ENCODE results near the gene LUC7L3.
A peak's percentile ranks its signal among the peaks of the same experiment; 100 is the strongest.

The LUC7L3 gene

GRCh38 chr17:50774225-50774803 is 54.9 kb downstream of the LUC7L3 start:
- no peak for DNase-seq (ENCODE audit: low spot score in 2 of 2)
- ATAC-seq (replicated peaks; ENCODE audit: extremely low read depth, poor library complexity, severe bottlenecking), result no peak
- Mint-ChIP-seq H3K36me3 (ENCODE audit: insufficient read depth) (no peaks in the 10 kb centered on the region), H3K4me3 (no peak overlapping the region), H3K27me3 (no peaks in the 10 kb centered on the region), H3K9me3 (no peaks in the 10 kb centered on the region), H3K27ac (ENCODE audit: low read depth) (no peak overlapping the region), H3K4me1 (peaks cover 30% of the 10 kb centered on the region)

- no peak for DNase-seq (ENCODE audit: low spot score in 2 of 2)
- no peaks in the 10 kb centered on the region for H3K9me3 Mint-ChIP-seq
- H3K27ac Mint-ChIP-seq (ENCODE audit: low read depth), result no peak overlapping the region
- no peak for ATAC-seq (replicated peaks; ENCODE audit: extremely low read depth, poor library complexity, severe bottlenecking)
- no peak overlapping the region for H3K4me3 Mint-ChIP-seq
- no peaks in the 10 kb centered on the region for H3K27me3 Mint-ChIP-seq
- H3K4me1 Mint-ChIP-seq, result peaks cover 40% of the 10 kb centered on the region
- peaks cover 2% of the 10 kb centered on the region for H3K36me3 Mint-ChIP-seq (ENCODE audit: insufficient read depth)
These were observed 56.5 kb downstream of the LUC7L3 start for GRCh38 chr17:50775926-50776325.

GRCh38 chr17:50778471-50778870 is 59.1 kb downstream of the LUC7L3 start:
- peaks cover 2% of the 10 kb centered on the region for H3K36me3 Mint-ChIP-seq (ENCODE audit: insufficient read depth)
- peaks cover 8% of the 10 kb centered on the region for H3K27me3 Mint-ChIP-seq
- no peak overlapping the region for H3K4me3 Mint-ChIP-seq
- peaks cover 35% of the 10 kb centered on the region for H3K4me1 Mint-ChIP-seq
- no peaks in the 10 kb centered on the region for H3K9me3 Mint-ChIP-seq
- no peak for ATAC-seq (replicated peaks; ENCODE audit: extremely low read depth, poor library complexity, severe bottlenecking)
- DNase-seq (ENCODE audit: low spot score in 2 of 2), result no peak
- H3K27ac Mint-ChIP-seq (ENCODE audit: low read depth), result no peak overlapping the region

GRCh38 chr17:50778988-50779387 is 59.6 kb downstream of the LUC7L3 start:
- DNase-seq (ENCODE audit: low spot score in 2 of 2) (no peak), ATAC-seq (replicated peaks; ENCODE audit: extremely low read depth, poor library complexity, severe bottlenecking) (no peak)
- H3K36me3 Mint-ChIP-seq (ENCODE audit: insufficient read depth), result peaks cover 2% of the 10 kb centered on the region
- H3K4me1 Mint-ChIP-seq, result peaks cover 34% of the 10 kb centered on the region
- peaks cover 10% of the 10 kb centered on the region for H3K27me3 Mint-ChIP-seq
- no peak overlapping the region for H3K4me3 Mint-ChIP-seq
- H3K27ac Mint-ChIP-seq (ENCODE audit: low read depth), result no peak overlapping the region
- H3K9me3 Mint-ChIP-seq, result no peaks in the 10 kb centered on the region

GRCh38 chr17:50779747-50780353 is 60.4 kb downstream of the LUC7L3 start:
- ATAC-seq (replicated peaks; ENCODE audit: extremely low read depth, poor library complexity, severe bottlenecking), result peak; percentile 89

GRCh38 chr17:50781167-50781566 is 61.8 kb downstream of the LUC7L3 start:
- peaks cover 30% of the 10 kb centered on the region for H3K4me1 Mint-ChIP-seq
- no peak overlapping the region for H3K27ac Mint-ChIP-seq (ENCODE audit: low read depth)
- no peak for DNase-seq (ENCODE audit: low spot score in 2 of 2)

More at GRCh38 chr17:50779747-50780353, 60.4 kb downstream of the LUC7L3 start:
- H3K9me3 Mint-ChIP-seq, result no peaks in the 10 kb centered on the region
- peaks cover 30% of the 10 kb centered on the region for H3K4me1 Mint-ChIP-seq
- DNase-seq (ENCODE audit: low spot score in 2 of 2), result peak; percentile 35 to 37
- peak overlapping the region; percentile 64 for H3K4me3 Mint-ChIP-seq
- H3K27ac Mint-ChIP-seq (ENCODE audit: low read depth), result peak overlapping the region; percentile 53
- H3K27me3 Mint-ChIP-seq, result peaks cover 10% of the 10 kb centered on the region
- H3K36me3 Mint-ChIP-seq (ENCODE audit: insufficient read depth), result peaks cover 2% of the 10 kb centered on the region

GRCh38 chr17:50783193-50783660 is 63.8 kb downstream of the LUC7L3 start:
- DNase-seq (ENCODE audit: low spot score in 2 of 2), result peak; percentile 63 to 79
- Mint-ChIP-seq H3K4me1 (peaks cover 30% of the 10 kb centered on the region), H3K36me3 (ENCODE audit: insufficient read depth) (peaks cover 2% of the 10 kb centered on the region), H3K27me3 (peaks cover 10% of the 10 kb centered on the region), H3K27ac (ENCODE audit: low read depth) (no peak overlapping the region), H3K9me3 (no peaks in the 10 kb centered on the region), H3K4me3 (peak overlapping the region; percentile 14)
- ATAC-seq (replicated peaks; ENCODE audit: extremely low read depth, poor library complexity, severe bottlenecking), result no peak

More at GRCh38 chr17:50781167-50781566, 61.8 kb downstream of the LUC7L3 start:
- H3K36me3 Mint-ChIP-seq (ENCODE audit: insufficient read depth), result peaks cover 2% of the 10 kb centered on the region
- no peak for ATAC-seq (replicated peaks; ENCODE audit: extremely low read depth, poor library complexity, severe bottlenecking)
- H3K4me3 Mint-ChIP-seq, result peak overlapping the region; percentile 54
- peaks cover 10% of the 10 kb centered on the region for H3K27me3 Mint-ChIP-seq
- no peaks in the 10 kb centered on the region for H3K9me3 Mint-ChIP-seq

- H3K27me3 Mint-ChIP-seq, result peaks cover 10% of the 10 kb centered on the region
- H3K9me3 Mint-ChIP-seq, result no peaks in the 10 kb centered on the region
- peaks cover 2% of the 10 kb centered on the region for H3K36me3 Mint-ChIP-seq (ENCODE audit: insufficient read depth)
- no peak overlapping the region for H3K27ac Mint-ChIP-seq (ENCODE audit: low read depth)
- no peak for DNase-seq (ENCODE audit: low spot score in 2 of 2)
- no peak overlapping the region for H3K4me3 Mint-ChIP-seq
- ATAC-seq (replicated peaks; ENCODE audit: extremely low read depth, poor library complexity, severe bottlenecking), result no peak
- H3K4me1 Mint-ChIP-seq, result peaks cover 23% of the 10 kb centered on the region
These were observed 64.5 kb downstream of the LUC7L3 start for GRCh38 chr17:50783905-50784304.

GRCh38 chr17:50785126-50785525 is 65.7 kb downstream of the LUC7L3 start:
- H3K27me3 Mint-ChIP-seq, result peaks cover 10% of the 10 kb centered on the region
- H3K4me3 Mint-ChIP-seq, result no peak overlapping the region
- no peak overlapping the region for H3K27ac Mint-ChIP-seq (ENCODE audit: low read depth)
- no peaks in the 10 kb centered on the region for H3K36me3 Mint-ChIP-seq (ENCODE audit: insufficient read depth)
- H3K4me1 Mint-ChIP-seq, result peaks cover 11% of the 10 kb centered on the region
- DNase-seq (ENCODE audit: low spot score in 2 of 2) (no peak), ATAC-seq (replicated peaks; ENCODE audit: extremely low read depth, poor library complexity, severe bottlenecking) (no peak)
- no peaks in the 10 kb centered on the region for H3K9me3 Mint-ChIP-seq

- Mint-ChIP-seq H3K27ac (ENCODE audit: low read depth) (no peak overlapping the region), H3K27me3 (peaks cover 10% of the 10 kb centered on the region), H3K4me1 (peaks cover 9% of the 10 kb centered on the region), H3K9me3 (no peaks in the 10 kb centered on the region), H3K4me3 (no peak overlapping the region), H3K36me3 (ENCODE audit: insufficient read depth) (no peaks in the 10 kb centered on the region)
- ATAC-seq (replicated peaks; ENCODE audit: extremely low read depth, poor library complexity, severe bottlenecking), result no peak
- DNase-seq (ENCODE audit: low spot score in 2 of 2), result no peak
These were observed 66.7 kb downstream of the LUC7L3 start for GRCh38 chr17:50785946-50786570.

GRCh38 chr17:50787106-50787505 is 67.7 kb downstream of the LUC7L3 start:
- ATAC-seq (replicated peaks; ENCODE audit: extremely low read depth, poor library complexity, severe bottlenecking) (no peak), DNase-seq (ENCODE audit: low spot score in 2 of 2) (no peak)
- Mint-ChIP-seq H3K4me1 (peaks cover 9% of the 10 kb centered on the region), H3K27me3 (peaks cover 10% of the 10 kb centered on the region), H3K9me3 (no peaks in the 10 kb centered on the region), H3K4me3 (no peak overlapping the region), H3K36me3 (ENCODE audit: insufficient read depth) (no peaks in the 10 kb centered on the region), H3K27ac (ENCODE audit: low read depth) (no peak overlapping the region)

- Mint-ChIP-seq H3K27ac (ENCODE audit: low read depth) (no peak overlapping the region), H3K4me3 (no peak overlapping the region), H3K36me3 (ENCODE audit: insufficient read depth) (no peaks in the 10 kb centered on the region), H3K27me3 (no peaks in the 10 kb centered on the region), H3K4me1 (peaks cover 6% of the 10 kb centered on the region), H3K9me3 (no peaks in the 10 kb centered on the region)
- DNase-seq (ENCODE audit: low spot score in 2 of 2) (no peak), ATAC-seq (replicated peaks; ENCODE audit: extremely low read depth, poor library complexity, severe bottlenecking) (no peak)
These were observed 71.2 kb downstream of the LUC7L3 start for GRCh38 chr17:50790618-50791017.

- peaks cover 6% of the 10 kb centered on the region for H3K4me1 Mint-ChIP-seq
- no peak overlapping the region for H3K4me3 Mint-ChIP-seq
- H3K36me3 Mint-ChIP-seq (ENCODE audit: insufficient read depth), result no peaks in the 10 kb centered on the region
- ATAC-seq (replicated peaks; ENCODE audit: extremely low read depth, poor library complexity, severe bottlenecking) (no peak), DNase-seq (ENCODE audit: low spot score in 2 of 2) (no peak)
- H3K9me3 Mint-ChIP-seq, result no peaks in the 10 kb centered on the region
- no peak overlapping the region for H3K27ac Mint-ChIP-seq (ENCODE audit: low read depth)
- H3K27me3 Mint-ChIP-seq, result no peaks in the 10 kb centered on the region
These were observed 72.7 kb downstream of the LUC7L3 start for GRCh38 chr17:50792132-50792531.
